SK-N-SH (cell line): ENCODE results near the gene OST4. TPM values are rescaled to one million over a fixed set of nuclear protein-coding genes. Genes with fewer than 3 reads are reported as not detected.

ENCODE experiments used
- CTCF ChIA-PET: fragments of 300-600, 350-600 bp; formaldehyde crosslinking; extraction: SDS; loops from one replicate; lab custom pipeline; 2021; lab: Yijun Ruan, JAX
- POLR2A ChIA-PET: fragments of 350-600 bp; sonication (Branson Sonifier 250); formaldehyde crosslinking; extraction: SDS; loops from one replicate; lab custom pipeline; 2020; ENCODE audit warnings: antibody characterized with exemption, inconsistent platforms; lab: Yijun Ruan, JAX
- DNase-seq: peaks from one replicate; pipeline ENCODE4 v3.0.0; 2012
- H2AFZ ChIP-seq: fragments of 200-600 bp; sonication (generic); 2 replicates; pipeline ENCODE4 v1.8.1; 2016; ENCODE audit warnings: antibody characterized with exemption, mild to moderate bottlenecking, low read depth
- H3F3A ChIP-seq: fragments of 200-600 bp; sonication (generic); replicated peaks from 2 replicates; pipeline ENCODE3; 2016; ENCODE audit warnings: antibody characterized with exemption, mild to moderate bottlenecking; ENCODE audit not compliant: insufficient read depth
- H3K27ac ChIP-seq, 2 experiments: fragments of 200-500 bp in 1 of 2; fragments of 200-600 bp in 1 of 2; sonication (Bioruptor generic) in 1 of 2; sonication (generic), shearing (Covaris generic) in 1 of 2; 2 replicates each; pipeline versions ENCODE4 v1.5.1 to v1.6.1; 2014 to 2016; ENCODE audit warnings: low read depth in 2 of 2, inconsistent platforms in 1 of 2, low read length in 1 of 2, mild to moderate bottlenecking in 1 of 2, mixed read lengths in 1 of 2
- H3K27me3 ChIP-seq: fragments of 200-600 bp; sonication (generic), shearing (Covaris generic); 2 replicates; pipeline ENCODE4 v1.6.1; 2016; ENCODE audit warnings: mixed run types; ENCODE audit not compliant: insufficient read depth
- H3K36me3 ChIP-seq, 2 experiments: fragments of 200-500 bp in 1 of 2; fragments of 200-600 bp in 1 of 2; sonication (Bioruptor generic) in 1 of 2; sonication (generic) in 1 of 2; replicated peaks in 1 of 2; 2 replicates each; pipeline versions ENCODE3 to v1.5.1; 2014 to 2016; ENCODE audit warnings: low read length in 1 of 2, mild to moderate bottlenecking in 1 of 2; ENCODE audit not compliant: insufficient read depth in 2 of 2, control insufficient read depth in 1 of 2
- H3K4me1 ChIP-seq, 2 experiments: fragments of 200-500 bp in 1 of 2; fragments of 200-600 bp in 1 of 2; sonication (Bioruptor generic) in 1 of 2; sonication (generic), shearing (Covaris generic) in 1 of 2; 2 replicates each; pipeline versions ENCODE4 v1.5.1 to v1.6.1; 2014 to 2016; ENCODE audit warnings: low read depth in 1 of 2, low read length in 1 of 2, mixed run types in 1 of 2; ENCODE audit not compliant: insufficient read depth in 2 of 2, control insufficient read depth in 1 of 2
- H3K4me2 ChIP-seq: fragments of 200-600 bp; sonication (generic), shearing (Covaris generic); 2 replicates; pipeline ENCODE4 v1.6.1; 2017; ENCODE audit warnings: mixed run types
- H3K4me3 ChIP-seq, 2 experiments: fragments of 200-500 bp in 1 of 2; fragments of 200-600 bp in 1 of 2; sonication (Bioruptor generic) in 1 of 2; sonication (generic), shearing (Covaris generic) in 1 of 2; 2 replicates each; pipeline versions ENCODE4 v1.5.1 to v1.8.1; 2014 to 2016; ENCODE audit warnings: low read depth in 2 of 2, inconsistent platforms in 1 of 2, low read length in 1 of 2, mild to moderate bottlenecking in 1 of 2, mixed read lengths in 1 of 2, moderate library complexity in 1 of 2
- H3K79me2 ChIP-seq: fragments of 200-600 bp; sonication (generic); 2 replicates; pipeline ENCODE4 v1.8.1; 2017; ENCODE audit warnings: mild to moderate bottlenecking; ENCODE audit not compliant: insufficient read depth
- H3K9ac ChIP-seq: fragments of 200-600 bp; sonication (generic); 2 replicates; pipeline ENCODE4 v1.6.1; 2017; ENCODE audit warnings: mixed run types
- H3K9me2 ChIP-seq: fragments of 200-600 bp; sonication (generic); 2 replicates; pipeline ENCODE4 v1.6.1; 2017; ENCODE audit warnings: mixed run types
- H3K9me3 ChIP-seq: fragments of 200-600 bp; sonication (generic); 2 replicates; pipeline ENCODE4 v1.6.1; 2017; ENCODE audit warnings: mixed run types, mild to moderate bottlenecking, moderate library complexity
- H4K20me1 ChIP-seq: fragments of 200-600 bp; sonication (generic); 2 replicates; pipeline ENCODE4 v1.6.1; 2017; ENCODE audit warnings: mild to moderate bottlenecking, mixed run types; ENCODE audit not compliant: insufficient read depth
- FOSL2 ChIP-seq: IDR thresholded peaks from 2 replicates; pipeline ENCODE4 v1.4.0; 2012; ENCODE audit warnings: low read depth, mild to moderate bottlenecking, moderate library complexity, borderline replicate concordance
- RAD21 ChIP-seq: IDR thresholded peaks from 2 replicates; pipeline ENCODE4 v1.6.1; 2012; ENCODE audit warnings: mild to moderate bottlenecking, low read length
- RFX5 ChIP-seq: IDR thresholded peaks from 2 replicates; pipeline ENCODE4 v1.6.1; 2012; ENCODE audit warnings: mild to moderate bottlenecking, improper control_type of control experiment, low read length
- WGBS: methylation state at CpG from one replicate; pipeline ENCODE4 v1.1.6; 2017; ENCODE audit warnings: low lambda C conversion rate; 5-methylcytosine and 5-hydroxymethylcytosine counted together
- polyA plus RNA-seq, 3 experiments: library from polyadenylated mRNA; depleted of rRNA; stranded (reverse); fragments of >200 nt; gene quantifications; 2 replicates each; pipeline ENCODE4 v1.2.3, GENCODE V29; 2012
- TF ChIP-seq, protein P1 (sequence below): fragments of 200-600 bp; sonication (generic); IDR thresholded peaks from 2 replicates; pipeline ENCODE4 v1.6.1; 2017; ENCODE audit warnings: antibody characterized with exemption, mild to moderate bottlenecking, moderate library complexity
- TF ChIP-seq, protein P2 (sequence below): IDR thresholded peaks from 2 replicates; pipeline ENCODE4 v1.4.0; 2012; ENCODE audit warnings: low read depth, borderline replicate concordance

Gene OST4
- polyA plus RNA-seq, 1 of the 3 experiments (the other 2 are of a cell fraction): 1,851 TPM

GRCh38 chr2:27025281-27025800, 46.1 kb downstream of the OST4 start (continued):
- TF ChIP-seq, protein P1, sequence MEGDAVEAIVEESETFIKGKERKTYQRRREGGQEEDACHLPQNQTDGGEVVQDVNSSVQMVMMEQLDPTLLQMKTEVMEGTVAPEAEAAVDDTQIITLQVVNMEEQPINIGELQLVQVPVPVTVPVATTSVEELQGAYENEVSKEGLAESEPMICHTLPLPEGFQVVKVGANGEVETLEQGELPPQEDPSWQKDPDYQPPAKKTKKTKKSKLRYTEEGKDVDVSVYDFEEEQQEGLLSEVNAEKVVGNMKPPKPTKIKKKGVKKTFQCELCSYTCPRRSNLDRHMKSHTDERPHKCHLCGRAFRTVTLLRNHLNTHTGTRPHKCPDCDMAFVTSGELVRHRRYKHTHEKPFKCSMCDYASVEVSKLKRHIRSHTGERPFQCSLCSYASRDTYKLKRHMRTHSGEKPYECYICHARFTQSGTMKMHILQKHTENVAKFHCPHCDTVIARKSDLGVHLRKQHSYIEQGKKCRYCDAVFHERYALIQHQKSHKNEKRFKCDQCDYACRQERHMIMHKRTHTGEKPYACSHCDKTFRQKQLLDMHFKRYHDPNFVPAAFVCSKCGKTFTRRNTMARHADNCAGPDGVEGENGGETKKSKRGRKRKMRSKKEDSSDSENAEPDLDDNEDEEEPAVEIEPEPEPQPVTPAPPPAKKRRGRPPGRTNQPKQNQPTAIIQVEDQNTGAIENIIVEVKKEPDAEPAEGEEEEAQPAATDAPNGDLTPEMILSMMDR: no peak
- no peak for TF ChIP-seq FOSL2

DNA sequence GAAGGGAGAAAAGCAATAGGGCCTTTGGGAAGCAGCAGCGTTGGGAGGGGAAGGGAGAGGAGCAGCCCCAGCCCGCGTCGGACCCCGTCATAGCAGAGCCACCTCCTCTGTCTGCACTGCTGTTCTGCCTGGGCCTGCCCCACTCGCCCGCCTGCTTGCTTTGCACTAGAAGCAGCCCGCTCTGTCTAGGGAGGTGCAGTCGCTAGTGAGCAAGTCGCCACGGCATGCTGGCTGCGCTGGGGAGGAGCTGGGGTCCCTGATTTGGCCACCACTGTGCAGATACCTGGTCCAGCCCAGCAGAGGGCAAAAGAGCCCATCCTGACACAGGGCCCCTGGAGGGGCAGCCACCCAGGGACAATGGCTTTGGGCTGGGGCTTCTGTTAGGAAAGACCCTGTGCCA, 46.6 kb downstream of the OST4 start:
- ChIA-PET CTCF (interaction anchor here (1.0 to 33.3 kb wide), 8 partner anchors 8 to 179 kb away, joined by 3 to 1017 read pairs (median 7); partner anchors contain the start of gene MAPRE3), POLR2A (no interaction called here)
- no peaks in the 10 kb centered on the region for H3K9me2 ChIP-seq
- H3K4me2 ChIP-seq: no peak overlapping the region
- no peak overlapping the region for H3K27ac ChIP-seq
- peaks cover 0 to 48% of the 10 kb centered on the region in 2 experiments for H3K36me3 ChIP-seq
- peak; percentile 59 for DNase-seq
- H3K9ac ChIP-seq: no peak overlapping the region
- no peaks in the 10 kb centered on the region for H3K27me3 ChIP-seq
- no peak overlapping the region for H2AFZ ChIP-seq
- H3F3A ChIP-seq: no peaks in the 10 kb centered on the region
- H3K79me2 ChIP-seq: no peaks in the 10 kb centered on the region; the same call in 1 of the 2 replicates
- H4K20me1 ChIP-seq: no peaks in the 10 kb centered on the region
- H3K9me3 ChIP-seq: no peaks in the 10 kb centered on the region
- 96% methylated on average over 12 of the region's 12 CpGs for WGBS
- H3K4me3 ChIP-seq: no peak overlapping the region
- TF ChIP-seq RFX5 (no peak), RAD21 (peak; percentile 25; the same call in 1 of the 2 replicates)
- H3K4me1 ChIP-seq: peaks cover 0 to 8% of the 10 kb centered on the region in 2 experiments; a peak in 1 of 4 replicates

- Histone ChIP-seq H4K20me1 (no peaks in the 10 kb centered on the region), H3K9me2 (no peaks in the 10 kb centered on the region), H2AFZ (no peak overlapping the region), H3K27ac (no peak overlapping the region), H3K9ac (no peak overlapping the region), H3F3A (no peaks in the 10 kb centered on the region), H3K9me3 (no peaks in the 10 kb centered on the region), H3K4me2 (no peak overlapping the region), H3K36me3 (peaks cover 0 to 46% of the 10 kb centered on the region in 2 experiments), H3K27me3 (no peaks in the 10 kb centered on the region), H3K4me3 (no peak overlapping the region), H3K4me1 (peaks cover 0 to 8% of the 10 kb centered on the region in 2 experiments; a peak in 1 of 4 replicates), H3K79me2 (no peaks in the 10 kb centered on the region; the same call in 1 of the 2 replicates)
- WGBS: 91% methylated on average over 18 of the region's 18 CpGs
- ChIA-PET POLR2A (no interaction called here), CTCF (interaction anchor here (1.0 to 33.3 kb wide), 8 partner anchors 7 to 178 kb away, joined by 3 to 1017 read pairs (median 7); partner anchors contain the start of gene MAPRE3)
- no peak for TF ChIP-seq RAD21
- TF ChIP-seq, protein P2, sequence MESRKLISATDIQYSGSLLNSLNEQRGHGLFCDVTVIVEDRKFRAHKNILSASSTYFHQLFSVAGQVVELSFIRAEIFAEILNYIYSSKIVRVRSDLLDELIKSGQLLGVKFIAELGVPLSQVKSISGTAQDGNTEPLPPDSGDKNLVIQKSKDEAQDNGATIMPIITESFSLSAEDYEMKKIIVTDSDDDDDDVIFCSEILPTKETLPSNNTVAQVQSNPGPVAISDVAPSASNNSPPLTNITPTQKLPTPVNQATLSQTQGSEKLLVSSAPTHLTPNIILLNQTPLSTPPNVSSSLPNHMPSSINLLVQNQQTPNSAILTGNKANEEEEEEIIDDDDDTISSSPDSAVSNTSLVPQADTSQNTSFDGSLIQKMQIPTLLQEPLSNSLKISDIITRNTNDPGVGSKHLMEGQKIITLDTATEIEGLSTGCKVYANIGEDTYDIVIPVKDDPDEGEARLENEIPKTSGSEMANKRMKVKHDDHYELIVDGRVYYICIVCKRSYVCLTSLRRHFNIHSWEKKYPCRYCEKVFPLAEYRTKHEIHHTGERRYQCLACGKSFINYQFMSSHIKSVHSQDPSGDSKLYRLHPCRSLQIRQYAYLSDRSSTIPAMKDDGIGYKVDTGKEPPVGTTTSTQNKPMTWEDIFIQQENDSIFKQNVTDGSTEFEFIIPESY: no peak
- TF ChIP-seq, protein P1: peak; percentile 20
- DNase-seq: peak; percentile 53
These were observed 47.3 kb downstream of the OST4 start for GRCh38 chr2:27024188-27024587.
